ENCODE measurements around the gene CENPX.

Gene CENPX

DNA sequence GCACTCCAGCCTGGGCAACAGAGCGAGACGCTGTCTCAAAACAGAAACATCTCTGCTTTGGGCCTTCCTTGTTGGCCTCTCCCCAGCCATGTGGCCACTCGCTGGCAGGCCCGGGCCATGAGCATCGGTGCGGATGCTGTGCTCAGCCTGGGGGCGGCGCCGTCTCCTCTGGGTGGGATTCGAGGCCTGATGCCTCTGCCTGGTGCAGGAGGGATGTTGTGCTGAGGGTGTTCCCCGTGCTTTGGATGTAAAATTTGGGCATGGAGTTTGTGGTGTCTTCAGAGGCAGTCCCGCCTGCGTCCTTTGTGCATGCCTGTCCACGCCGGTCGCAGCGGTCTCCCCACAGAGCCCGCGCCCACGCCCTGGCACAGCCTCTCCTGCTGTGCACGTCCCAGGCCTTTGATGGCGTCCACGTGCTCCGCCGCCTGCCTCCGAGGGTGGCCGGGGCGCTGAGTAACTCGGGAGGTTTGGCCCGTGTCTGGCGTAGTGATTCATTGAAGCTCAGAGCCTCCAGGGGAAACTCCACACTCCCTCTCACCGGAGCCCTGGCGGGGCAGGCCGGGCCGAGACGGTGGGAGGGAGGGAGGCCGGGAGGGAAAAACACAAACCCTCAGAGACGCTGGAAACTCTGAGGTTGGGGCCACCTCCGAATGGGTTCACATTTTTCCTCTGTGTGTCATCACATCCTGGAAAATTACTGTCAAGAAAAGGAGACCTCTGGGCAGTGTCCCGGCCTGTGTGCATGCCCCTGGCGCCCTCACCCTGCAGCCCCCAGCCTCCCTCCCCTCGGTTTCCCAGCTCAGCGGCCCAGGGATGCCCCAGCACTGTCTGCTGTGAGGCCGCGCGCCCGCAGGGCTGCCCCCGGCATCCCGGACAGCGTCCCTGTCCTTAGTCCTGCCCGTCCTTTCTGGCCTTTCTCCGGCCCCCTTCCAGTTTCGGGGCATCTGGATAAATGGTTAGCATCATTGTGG is 19.0 kb downstream of the CENPX start:
- Histone ChIP-seq H3K4me3 (ENCODE audit: low read depth, low read length) (no peak overlapping the region), H3K36me3 (ENCODE audit: control insufficient read depth, insufficient read depth, low read length) (peaks cover 2% of the 10 kb centered on the region), H3K4me1 (ENCODE audit: control insufficient read depth, insufficient read depth, low read length) (no peaks in the 10 kb centered on the region), H3K9me3 (ENCODE audit: control insufficient read depth, insufficient read depth, low read length) (no peaks in the 10 kb centered on the region), H3K27me3 (ENCODE audit: control insufficient read depth, insufficient read depth, low read length) (no peaks in the 10 kb centered on the region), H3K9ac (ENCODE audit: low read depth, low read length) (no peak overlapping the region)

- Histone ChIP-seq H3K4me1 (ENCODE audit: control insufficient read depth, insufficient read depth, low read length) (no peaks in the 10 kb centered on the region), H3K36me3 (ENCODE audit: control insufficient read depth, insufficient read depth, low read length) (peaks cover 6% of the 10 kb centered on the region), H3K4me3 (ENCODE audit: low read depth, low read length) (no peak overlapping the region), H3K9ac (ENCODE audit: low read depth, low read length) (no peak overlapping the region), H3K27me3 (ENCODE audit: control insufficient read depth, insufficient read depth, low read length) (no peaks in the 10 kb centered on the region), H3K9me3 (ENCODE audit: control insufficient read depth, insufficient read depth, low read length) (no peaks in the 10 kb centered on the region)
Measured at GRCh38 chr17:82001571-82002056, 21.1 kb downstream of the CENPX start.

GRCh38 chr17:82000803-82001570 is 21.7 kb downstream of the CENPX start:
- H3K9ac ChIP-seq (ENCODE audit: low read depth, low read length) = no peak overlapping the region
- H3K9me3 ChIP-seq (ENCODE audit: control insufficient read depth, insufficient read depth, low read length) = no peaks in the 10 kb centered on the region
- peaks cover 7% of the 10 kb centered on the region for H3K36me3 ChIP-seq (ENCODE audit: control insufficient read depth, insufficient read depth, low read length)
- H3K27me3 ChIP-seq (ENCODE audit: control insufficient read depth, insufficient read depth, low read length) = no peaks in the 10 kb centered on the region
- no peaks in the 10 kb centered on the region for H3K4me1 ChIP-seq (ENCODE audit: control insufficient read depth, insufficient read depth, low read length)
- H3K4me3 ChIP-seq (ENCODE audit: low read depth, low read length) = no peak overlapping the region

DNA sequence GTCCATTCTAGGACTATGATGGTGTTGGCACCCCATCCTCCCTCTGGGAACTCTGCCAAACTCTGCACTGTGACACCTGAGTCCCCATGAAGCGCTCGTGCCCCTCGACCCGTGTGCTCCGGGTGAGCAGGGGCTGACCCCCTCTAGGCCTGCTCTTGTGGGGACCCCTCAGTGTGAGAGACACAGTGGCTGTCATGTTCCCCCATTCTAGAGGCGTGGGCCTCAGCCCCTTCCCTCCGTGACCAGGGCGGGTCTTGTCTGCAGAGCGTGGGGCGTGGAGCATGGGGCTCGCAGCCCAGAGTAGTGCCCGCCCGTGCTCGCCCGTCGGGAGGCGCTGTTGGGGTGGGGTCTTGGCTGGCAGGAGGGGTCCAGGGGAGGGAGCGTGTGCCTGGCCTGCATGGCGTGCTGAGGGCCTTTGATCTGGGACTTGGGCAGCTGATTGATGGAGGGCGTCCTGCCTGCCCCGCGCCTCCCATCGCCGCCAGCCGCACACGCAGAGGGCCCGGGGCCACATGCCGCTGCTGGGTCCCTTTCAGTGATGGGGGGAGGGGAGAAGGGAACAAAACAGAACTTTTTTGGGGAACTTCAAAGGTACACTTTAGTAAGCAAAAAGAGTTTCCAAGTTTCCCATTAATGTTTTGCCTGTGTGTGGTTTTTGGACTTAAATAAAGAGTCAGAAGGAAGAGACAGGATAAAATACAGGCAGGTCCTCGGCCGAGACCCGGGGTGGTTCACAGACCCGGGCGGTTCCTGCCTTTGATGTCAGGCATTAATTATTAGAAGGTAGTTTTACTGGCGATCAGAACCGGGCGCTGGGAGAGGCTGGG is 22.5 kb downstream of the CENPX start:
- H3K9ac ChIP-seq (ENCODE audit: low read depth, low read length) = no peak overlapping the region

GRCh38 chr17:81999587-81999975 is 23.1 kb downstream of the CENPX start:
- peaks cover 7% of the 10 kb centered on the region for H3K36me3 ChIP-seq (ENCODE audit: control insufficient read depth, insufficient read depth, low read length)
- H3K9ac ChIP-seq (ENCODE audit: low read depth, low read length) = no peak overlapping the region
- no peaks in the 10 kb centered on the region for H3K27me3 ChIP-seq (ENCODE audit: control insufficient read depth, insufficient read depth, low read length)
- H3K9me3 ChIP-seq (ENCODE audit: control insufficient read depth, insufficient read depth, low read length) = no peaks in the 10 kb centered on the region
- H3K4me3 ChIP-seq (ENCODE audit: low read depth, low read length) = no peak overlapping the region
- no peaks in the 10 kb centered on the region for H3K4me1 ChIP-seq (ENCODE audit: control insufficient read depth, insufficient read depth, low read length)

More for the DNA sequence above, 22.5 kb downstream of the CENPX start:
- no peaks in the 10 kb centered on the region for H3K9me3 ChIP-seq (ENCODE audit: control insufficient read depth, insufficient read depth, low read length)
- no peaks in the 10 kb centered on the region for H3K4me1 ChIP-seq (ENCODE audit: control insufficient read depth, insufficient read depth, low read length)
- H3K27me3 ChIP-seq (ENCODE audit: control insufficient read depth, insufficient read depth, low read length) = no peaks in the 10 kb centered on the region
- peaks cover 7% of the 10 kb centered on the region for H3K36me3 ChIP-seq (ENCODE audit: control insufficient read depth, insufficient read depth, low read length)
- no peak overlapping the region for H3K4me3 ChIP-seq (ENCODE audit: low read depth, low read length)

GRCh38 chr17:81998691-81999438 is 23.8 kb downstream of the CENPX start:
- H3K9ac ChIP-seq (ENCODE audit: low read depth, low read length) = no peak overlapping the region
- H3K27me3 ChIP-seq (ENCODE audit: control insufficient read depth, insufficient read depth, low read length) = no peaks in the 10 kb centered on the region
- no peaks in the 10 kb centered on the region for H3K9me3 ChIP-seq (ENCODE audit: control insufficient read depth, insufficient read depth, low read length)
- no peak overlapping the region for H3K4me3 ChIP-seq (ENCODE audit: low read depth, low read length)
- no peaks in the 10 kb centered on the region for H3K4me1 ChIP-seq (ENCODE audit: control insufficient read depth, insufficient read depth, low read length)
- H3K36me3 ChIP-seq (ENCODE audit: control insufficient read depth, insufficient read depth, low read length) = peaks cover 7% of the 10 kb centered on the region

- peaks cover 7% of the 10 kb centered on the region for H3K36me3 ChIP-seq (ENCODE audit: control insufficient read depth, insufficient read depth, low read length)
- no peaks in the 10 kb centered on the region for H3K9me3 ChIP-seq (ENCODE audit: control insufficient read depth, insufficient read depth, low read length)
- H3K9ac ChIP-seq (ENCODE audit: low read depth, low read length) = no peak overlapping the region
- no peaks in the 10 kb centered on the region for H3K4me1 ChIP-seq (ENCODE audit: control insufficient read depth, insufficient read depth, low read length)
- H3K4me3 ChIP-seq (ENCODE audit: low read depth, low read length) = no peak overlapping the region
- H3K27me3 ChIP-seq (ENCODE audit: control insufficient read depth, insufficient read depth, low read length) = no peaks in the 10 kb centered on the region
Measured at GRCh38 chr17:81998212-81998611, 24.5 kb downstream of the CENPX start.

DNA sequence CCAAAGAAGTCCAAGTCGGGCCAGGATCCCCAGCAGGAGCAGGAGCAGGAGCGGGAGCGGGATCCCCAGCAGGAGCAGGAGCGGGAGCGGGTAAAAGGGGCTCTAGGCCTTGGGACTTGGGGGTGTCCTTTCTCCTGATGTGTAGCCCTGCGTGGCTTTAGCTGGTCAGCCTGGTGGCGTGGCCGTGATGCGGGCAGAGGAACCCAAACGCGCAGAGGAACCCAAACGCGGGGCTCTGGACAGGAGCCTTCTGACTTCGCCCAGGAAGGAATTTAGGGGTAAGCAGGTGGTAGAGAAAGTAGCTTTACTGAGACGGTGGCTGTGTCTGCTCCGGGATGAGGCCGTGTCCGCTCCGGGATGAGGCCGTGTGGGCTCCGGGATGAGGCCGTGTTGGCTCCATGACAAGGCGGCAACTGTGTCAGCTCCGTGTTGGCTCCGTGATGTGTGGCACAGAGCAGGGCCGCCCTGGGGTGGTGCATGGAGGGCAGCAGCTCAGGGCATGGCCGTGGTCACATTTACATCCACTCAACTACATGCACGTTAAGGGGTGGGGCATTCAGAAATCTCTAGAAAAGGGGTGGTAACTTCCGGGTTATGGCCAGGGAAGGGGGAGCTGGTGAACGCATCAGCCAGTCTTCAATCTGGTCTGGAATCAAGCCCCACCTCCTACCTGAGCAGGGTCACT is 25.8 kb downstream of the CENPX start:
- H3K36me3 ChIP-seq (ENCODE audit: control insufficient read depth, insufficient read depth, low read length) = peaks cover 7% of the 10 kb centered on the region
- no peak overlapping the region for H3K4me3 ChIP-seq (ENCODE audit: low read depth, low read length)
- H3K4me1 ChIP-seq (ENCODE audit: control insufficient read depth, insufficient read depth, low read length) = no peaks in the 10 kb centered on the region
- no peaks in the 10 kb centered on the region for H3K27me3 ChIP-seq (ENCODE audit: control insufficient read depth, insufficient read depth, low read length)
- no peaks in the 10 kb centered on the region for H3K9me3 ChIP-seq (ENCODE audit: control insufficient read depth, insufficient read depth, low read length)
- no peak overlapping the region for H3K9ac ChIP-seq (ENCODE audit: low read depth, low read length)

DNA sequence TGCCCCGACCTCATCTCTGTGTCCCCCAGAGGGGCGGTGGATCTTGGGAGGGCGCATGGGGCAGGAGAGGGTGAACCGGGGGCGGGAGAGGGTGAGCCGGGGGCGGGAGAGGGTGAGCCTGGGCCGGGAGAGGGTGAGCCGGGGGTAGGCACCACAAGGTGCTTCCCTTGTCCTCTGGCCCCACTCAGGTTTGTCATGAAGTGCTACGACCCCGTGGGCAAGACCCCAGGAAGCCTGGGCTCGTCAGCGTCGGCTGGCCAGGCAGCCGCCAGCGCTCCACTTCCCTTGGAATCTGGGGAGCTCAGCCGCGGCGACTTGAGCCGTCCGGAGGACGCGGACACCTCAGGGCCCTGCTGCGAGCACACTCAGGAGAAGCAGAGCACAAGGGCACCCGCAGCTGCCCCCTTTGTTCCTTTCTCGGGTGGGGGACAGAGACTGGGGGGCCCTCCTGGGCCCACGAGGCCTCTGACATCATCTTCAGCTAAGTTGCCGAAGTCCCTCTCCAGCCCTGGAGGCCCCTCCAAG is 26.4 kb downstream of the CENPX start:
- H3K9me3 ChIP-seq (ENCODE audit: control insufficient read depth, insufficient read depth, low read length) = no peaks in the 10 kb centered on the region
- no peak overlapping the region for H3K9ac ChIP-seq (ENCODE audit: low read depth, low read length)
- peaks cover 7% of the 10 kb centered on the region for H3K36me3 ChIP-seq (ENCODE audit: control insufficient read depth, insufficient read depth, low read length)
- H3K4me3 ChIP-seq (ENCODE audit: low read depth, low read length) = no peak overlapping the region
- no peaks in the 10 kb centered on the region for H3K27me3 ChIP-seq (ENCODE audit: control insufficient read depth, insufficient read depth, low read length)
- H3K4me1 ChIP-seq (ENCODE audit: control insufficient read depth, insufficient read depth, low read length) = no peaks in the 10 kb centered on the region

- no peaks in the 10 kb centered on the region for H3K9me3 ChIP-seq (ENCODE audit: control insufficient read depth, insufficient read depth, low read length)
- no peaks in the 10 kb centered on the region for H3K4me1 ChIP-seq (ENCODE audit: control insufficient read depth, insufficient read depth, low read length)
- no peaks in the 10 kb centered on the region for H3K27me3 ChIP-seq (ENCODE audit: control insufficient read depth, insufficient read depth, low read length)
- H3K9ac ChIP-seq (ENCODE audit: low read depth, low read length) = no peak overlapping the region
- H3K4me3 ChIP-seq (ENCODE audit: low read depth, low read length) = no peak overlapping the region
- H3K36me3 ChIP-seq (ENCODE audit: control insufficient read depth, insufficient read depth, low read length) = peaks cover 7% of the 10 kb centered on the region
Measured at GRCh38 chr17:81995463-81996231, 27.0 kb downstream of the CENPX start.
